ENCODE data around the gene SMURF2. TPM values are rescaled to one million over a fixed set of nuclear protein-coding genes. Genes with fewer than 3 reads are reported as not detected.

Gene SMURF2
- total and polyA plus RNA-seq, 8 donors, result 41.6 to 67.6 (median 52.7) TPM

GRCh38 chr17:64575431-64575830 is 86.7 kb downstream of the SMURF2 start:
- no peak for TF ChIP-seq CTCF (IDR thresholded peaks at IDR 0.05)
- H3K4me3 ChIP-seq, result no peak overlapping the region
- peaks cover 0 to 67% of the 10 kb centered on the region in 2 donors for H3K36me3 ChIP-seq
- no peaks in the 10 kb centered on the region for H3K9me3 ChIP-seq
- ATAC-seq (no peak), DNase-seq (no peak)
- H3K4me1 ChIP-seq, result peaks cover 0 to 6% of the 10 kb centered on the region in 2 donors
- intact Hi-C loops (cut with DNase I), result no loop called here
- H3K27ac ChIP-seq, result no peak overlapping the region
- H3K27me3 ChIP-seq, result no peaks in the 10 kb centered on the region

GRCh38 chr17:64574646-64575045 is 87.5 kb downstream of the SMURF2 start:
- Histone ChIP-seq H3K27ac (no peak overlapping the region), H3K9me3 (no peaks in the 10 kb centered on the region), H3K27me3 (no peaks in the 10 kb centered on the region), H3K36me3 (peaks cover 0 to 67% of the 10 kb centered on the region in 2 donors), H3K4me1 (peaks cover 0 to 6% of the 10 kb centered on the region in 2 donors), H3K4me3 (no peak overlapping the region)
- no peak for ATAC-seq
- intact Hi-C loops (cut with DNase I), result no loop called here
- TF ChIP-seq CTCF (IDR thresholded peaks at IDR 0.05), result no peak
- no peak for DNase-seq

DNA sequence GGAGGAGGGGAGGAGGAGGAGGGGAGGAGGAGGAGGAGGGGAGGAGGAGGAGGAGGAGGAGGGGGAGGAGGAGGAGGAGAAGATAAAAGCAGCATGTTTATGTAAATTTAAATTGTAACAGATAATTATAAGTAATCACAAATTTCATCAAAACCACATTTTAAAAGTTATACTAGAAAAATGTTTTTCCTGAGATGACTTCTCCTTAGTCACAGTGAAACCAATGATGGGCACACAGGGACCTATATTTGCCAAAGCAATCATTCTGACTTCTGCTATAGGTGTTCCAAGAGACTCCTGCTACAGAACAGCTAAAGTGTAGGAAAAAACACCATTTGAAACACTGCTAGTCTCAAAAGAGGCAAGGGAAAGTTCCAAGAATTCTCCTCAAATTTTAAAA is 88.9 kb downstream of the SMURF2 start:
- DNase-seq (no peak), ATAC-seq (no peak)
- H3K4me1 ChIP-seq, result peaks cover 0 to 6% of the 10 kb centered on the region in 2 donors
- peak overlapping the region; percentile 22 to 28 for H3K27ac ChIP-seq
- TF ChIP-seq CTCF (IDR thresholded peaks at IDR 0.05), result no peak
- peaks cover 0 to 77% of the 10 kb centered on the region in 2 donors for H3K36me3 ChIP-seq
- no peak overlapping the region for H3K4me3 ChIP-seq
- H3K27me3 ChIP-seq, result no peaks in the 10 kb centered on the region
- intact Hi-C loops (cut with DNase I), result no loop called here
- no peaks in the 10 kb centered on the region for H3K9me3 ChIP-seq

DNA sequence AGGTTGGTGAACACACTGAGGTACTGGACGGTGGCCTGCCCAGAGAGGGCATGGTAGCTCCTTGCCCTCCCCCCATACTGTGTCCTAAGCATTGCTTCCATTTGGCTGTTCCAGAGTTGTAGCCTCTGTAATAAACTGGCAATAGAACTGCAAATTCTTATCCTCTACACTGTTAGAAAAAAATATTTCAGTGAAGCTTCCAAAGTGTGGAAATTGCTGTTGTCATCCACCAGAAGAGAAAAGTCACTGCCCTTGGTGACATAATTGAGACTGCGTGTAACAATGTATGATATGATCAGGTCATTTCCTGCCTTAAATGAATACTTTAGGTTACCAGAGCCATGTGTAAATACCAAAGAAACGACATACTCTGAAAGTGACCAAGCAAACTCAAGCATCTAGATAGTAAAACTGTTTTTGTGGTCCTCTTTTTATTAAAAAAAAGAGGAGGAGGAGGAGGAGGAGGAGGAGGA is 89.4 kb downstream of the SMURF2 start:
- peak; percentile 33 for ATAC-seq
- Histone ChIP-seq H3K27ac (peak overlapping the region; percentile 13 to 57), H3K27me3 (no peaks in the 10 kb centered on the region), H3K4me1 (peaks cover 0 to 6% of the 10 kb centered on the region in 2 donors), H3K9me3 (no peaks in the 10 kb centered on the region), H3K36me3 (peaks cover 0 to 77% of the 10 kb centered on the region in 2 donors), H3K4me3 (no peak overlapping the region)
- no peak for TF ChIP-seq CTCF (IDR thresholded peaks at IDR 0.05)
- intact Hi-C loops (cut with DNase I), result no loop called here
- DNase-seq, result no peak

DNA sequence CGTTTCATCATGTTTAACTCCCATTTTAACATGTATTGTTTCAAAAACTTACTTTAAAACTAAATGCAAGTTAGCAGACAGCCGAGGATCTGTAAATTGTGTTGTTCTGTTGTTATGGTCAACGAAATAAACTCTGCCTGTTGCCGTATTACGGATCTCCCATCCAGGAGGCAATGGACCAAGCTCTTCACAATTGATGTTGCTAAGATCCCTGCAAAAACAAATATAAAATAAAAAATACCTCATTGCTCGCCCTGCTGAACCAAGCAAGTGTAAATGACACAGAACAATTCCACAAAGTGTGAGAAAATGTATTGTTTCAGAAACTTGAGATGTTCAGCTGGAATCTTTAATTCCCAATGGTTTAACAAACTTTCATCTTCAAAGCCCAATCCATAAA is 90.4 kb downstream of the SMURF2 start:
- no peak for TF ChIP-seq CTCF (IDR thresholded peaks at IDR 0.05)
- peaks cover 0 to 6% of the 10 kb centered on the region in 2 donors for H3K4me1 ChIP-seq
- intact Hi-C loops (cut with DNase I), result no loop called here
- H3K36me3 ChIP-seq, result peaks cover 0 to 73% of the 10 kb centered on the region in 2 donors
- H3K9me3 ChIP-seq, result no peaks in the 10 kb centered on the region
- H3K27me3 ChIP-seq, result no peaks in the 10 kb centered on the region
- no peak overlapping the region for H3K27ac ChIP-seq
- no peak overlapping the region for H3K4me3 ChIP-seq
- no peak for ATAC-seq
- DNase-seq, result no peak

Measured in left lung (tissue), 10 donors.